Suprapubic skin (tissue), 4 donors: Measurements from ENCODE around the gene INPP5A.

Experiments used
- POLR2A ChIP-seq, 2 donors: fragments of 450-650 bp; IDR thresholded peaks; one replicate each; pipeline ENCODE4 v1.6.1; 2017; ENCODE audit warnings: antibody characterized with exemption in 2 of 2, mild to moderate bottlenecking in 2 of 2, moderate library complexity in 2 of 2
- POLR2AphosphoS5 ChIP-seq, 3 donors: sonication (generic); formaldehyde crosslinking; IDR thresholded peaks; one replicate each; pipeline ENCODE4 v1.6.1; 2017; ENCODE audit warnings: antibody characterized with exemption in 3 of 3
- TF ChIP-seq, protein P1 (sequence below), 2 donors: fragments of 200-600 bp in 1 of 2; fragments of 450-650 bp in 1 of 2; sonication (generic) in 1 of 2; IDR thresholded peaks; one replicate each; pipeline ENCODE4 v1.5.1; 2016 to 2019; ENCODE audit warnings: antibody characterized with exemption in 2 of 2, mild to moderate bottlenecking in 1 of 2, moderate library complexity in 1 of 2

DNA sequence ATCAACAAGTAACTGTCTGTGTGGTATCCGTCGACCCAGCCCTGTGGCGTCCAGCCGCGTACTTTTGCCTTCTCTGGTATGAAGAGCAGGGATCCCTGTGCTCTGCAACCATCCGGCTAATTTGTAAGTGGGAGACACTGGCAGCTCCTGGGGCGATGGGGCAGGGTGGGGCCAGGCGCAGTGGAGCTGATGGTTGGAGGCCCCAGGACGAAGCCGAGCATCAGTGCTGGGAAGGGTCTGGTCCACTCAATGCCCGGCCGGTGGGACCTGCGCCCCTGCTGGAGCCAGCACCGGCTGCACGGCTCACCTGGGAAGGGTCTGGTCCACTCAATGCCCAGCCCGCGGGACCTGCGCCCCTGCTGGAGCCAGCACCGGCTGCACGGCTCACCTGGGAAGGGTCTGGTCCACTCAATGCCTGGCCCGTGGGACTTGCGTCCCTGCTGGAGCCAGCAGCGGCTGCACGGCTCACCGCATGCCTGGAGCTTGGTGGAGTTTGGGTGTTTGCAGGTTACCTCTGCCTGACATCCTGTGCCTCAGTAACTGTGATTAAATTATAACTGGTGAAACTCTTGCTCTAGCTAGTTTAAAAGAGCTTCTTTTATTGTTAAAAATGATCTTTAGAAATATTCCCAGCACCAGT lies 152.3 kb downstream of the INPP5A start:
- TF ChIP-seq, protein P1, sequence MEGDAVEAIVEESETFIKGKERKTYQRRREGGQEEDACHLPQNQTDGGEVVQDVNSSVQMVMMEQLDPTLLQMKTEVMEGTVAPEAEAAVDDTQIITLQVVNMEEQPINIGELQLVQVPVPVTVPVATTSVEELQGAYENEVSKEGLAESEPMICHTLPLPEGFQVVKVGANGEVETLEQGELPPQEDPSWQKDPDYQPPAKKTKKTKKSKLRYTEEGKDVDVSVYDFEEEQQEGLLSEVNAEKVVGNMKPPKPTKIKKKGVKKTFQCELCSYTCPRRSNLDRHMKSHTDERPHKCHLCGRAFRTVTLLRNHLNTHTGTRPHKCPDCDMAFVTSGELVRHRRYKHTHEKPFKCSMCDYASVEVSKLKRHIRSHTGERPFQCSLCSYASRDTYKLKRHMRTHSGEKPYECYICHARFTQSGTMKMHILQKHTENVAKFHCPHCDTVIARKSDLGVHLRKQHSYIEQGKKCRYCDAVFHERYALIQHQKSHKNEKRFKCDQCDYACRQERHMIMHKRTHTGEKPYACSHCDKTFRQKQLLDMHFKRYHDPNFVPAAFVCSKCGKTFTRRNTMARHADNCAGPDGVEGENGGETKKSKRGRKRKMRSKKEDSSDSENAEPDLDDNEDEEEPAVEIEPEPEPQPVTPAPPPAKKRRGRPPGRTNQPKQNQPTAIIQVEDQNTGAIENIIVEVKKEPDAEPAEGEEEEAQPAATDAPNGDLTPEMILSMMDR (IDR thresholded peaks at IDR 0.05) = no peak
- TF ChIP-seq POLR2AphosphoS5 (IDR thresholded peaks at IDR 0.05) = no peak
- no peak for TF ChIP-seq POLR2A (IDR thresholded peaks at IDR 0.05)
